Osteocyte (in vitro differentiated cells): ENCODE measurements around the gene KIAA1755. TPM values are rescaled to one million over a fixed set of nuclear protein-coding genes. Genes with fewer than 3 reads are reported as not detected.

ENCODE experiments used
- DNase-seq: peaks from one replicate; pipeline ENCODE4 v3.0.0; 2021; ENCODE audit warnings: mixed read lengths; ENCODE audit not compliant: unreplicated experiment; ENCODE audit errors: extremely low spot score
- H3K27ac Mint-ChIP-seq: one replicate; pipeline ENCODE4 v1.8.0; 2021; ENCODE audit warnings: mild to moderate bottlenecking, mixed read lengths; ENCODE audit not compliant: unreplicated experiment
- H3K27me3 Mint-ChIP-seq: one replicate; pipeline ENCODE4 v1.8.0; 2021; ENCODE audit warnings: mixed read lengths; ENCODE audit not compliant: unreplicated experiment
- H3K36me3 Mint-ChIP-seq: one replicate; pipeline ENCODE4 v1.8.0; 2021; ENCODE audit warnings: mixed read lengths; ENCODE audit not compliant: unreplicated experiment
- H3K4me1 Mint-ChIP-seq: one replicate; pipeline ENCODE4 v1.8.0; 2021; ENCODE audit warnings: mixed read lengths; ENCODE audit not compliant: unreplicated experiment
- H3K4me3 Mint-ChIP-seq: one replicate; pipeline ENCODE4 v1.8.0; 2021; ENCODE audit warnings: mild to moderate bottlenecking, moderate library complexity, mixed read lengths; ENCODE audit not compliant: unreplicated experiment
- H3K9me3 Mint-ChIP-seq: one replicate; pipeline ENCODE4 v1.8.0; 2021; ENCODE audit warnings: mixed read lengths; ENCODE audit not compliant: unreplicated experiment
- total RNA-seq: library from RNA; stranded (reverse); gene quantifications from 2 replicates; pipeline ENCODE4 v1.2.1, GENCODE V29; 2021
- TF ChIP-seq, protein P1 (sequence below): fragments of 200-600 bp; sonication (generic); IDR thresholded peaks from 2 replicates; pipeline ENCODE4 v1.5.0; 2021; ENCODE audit warnings: antibody characterized with exemption, mild to moderate bottlenecking, moderate library complexity

The KIAA1755 gene
- total RNA-seq, 1 donor from 2014 or later = 50.2 TPM

DNA sequence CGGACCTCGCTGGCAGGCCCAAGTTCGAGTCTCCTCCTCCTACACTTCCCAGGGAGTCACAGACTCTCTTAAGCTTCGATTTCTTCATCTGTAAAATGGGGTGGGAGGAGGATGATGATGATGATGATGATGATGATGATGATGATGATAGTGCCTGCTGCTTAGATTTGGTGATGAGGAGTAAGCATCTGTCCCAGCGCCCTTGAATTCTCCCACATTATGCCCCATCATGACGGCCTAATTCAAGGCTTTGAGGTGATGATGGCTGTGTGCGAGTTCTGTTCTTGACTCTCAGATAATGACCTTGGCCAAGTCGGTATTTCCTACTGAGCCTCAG, 487 bp upstream of the KIAA1755 start:
- Mint-ChIP-seq H3K36me3 (peaks cover 27% of the 10 kb centered on the region), H3K9me3 (peaks cover 16% of the 10 kb centered on the region), H3K4me3 (peak overlapping the region; percentile 79), H3K4me1 (peaks cover 52% of the 10 kb centered on the region), H3K27ac (peak overlapping the region; percentile 84), H3K27me3 (no peaks in the 10 kb centered on the region)
- TF ChIP-seq, protein P1, sequence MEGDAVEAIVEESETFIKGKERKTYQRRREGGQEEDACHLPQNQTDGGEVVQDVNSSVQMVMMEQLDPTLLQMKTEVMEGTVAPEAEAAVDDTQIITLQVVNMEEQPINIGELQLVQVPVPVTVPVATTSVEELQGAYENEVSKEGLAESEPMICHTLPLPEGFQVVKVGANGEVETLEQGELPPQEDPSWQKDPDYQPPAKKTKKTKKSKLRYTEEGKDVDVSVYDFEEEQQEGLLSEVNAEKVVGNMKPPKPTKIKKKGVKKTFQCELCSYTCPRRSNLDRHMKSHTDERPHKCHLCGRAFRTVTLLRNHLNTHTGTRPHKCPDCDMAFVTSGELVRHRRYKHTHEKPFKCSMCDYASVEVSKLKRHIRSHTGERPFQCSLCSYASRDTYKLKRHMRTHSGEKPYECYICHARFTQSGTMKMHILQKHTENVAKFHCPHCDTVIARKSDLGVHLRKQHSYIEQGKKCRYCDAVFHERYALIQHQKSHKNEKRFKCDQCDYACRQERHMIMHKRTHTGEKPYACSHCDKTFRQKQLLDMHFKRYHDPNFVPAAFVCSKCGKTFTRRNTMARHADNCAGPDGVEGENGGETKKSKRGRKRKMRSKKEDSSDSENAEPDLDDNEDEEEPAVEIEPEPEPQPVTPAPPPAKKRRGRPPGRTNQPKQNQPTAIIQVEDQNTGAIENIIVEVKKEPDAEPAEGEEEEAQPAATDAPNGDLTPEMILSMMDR = no peak
- DNase-seq = no peak

DNA sequence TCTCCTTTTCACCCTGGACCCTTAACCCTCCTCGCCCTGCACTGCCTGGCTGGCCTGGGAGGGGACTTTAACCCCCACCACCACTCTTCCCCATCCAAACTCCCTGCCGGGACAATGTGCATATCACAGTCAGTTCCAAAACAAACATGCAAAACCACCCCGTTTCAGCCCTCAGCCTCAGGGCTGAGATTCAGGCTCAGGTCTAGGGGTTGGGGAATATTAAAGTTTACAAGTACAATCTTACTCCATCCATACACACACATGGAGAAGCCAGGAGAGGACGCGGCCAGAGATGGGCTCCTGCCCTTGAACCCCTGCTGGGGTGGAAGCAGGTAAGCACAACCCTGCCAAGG, 534 bp downstream of the KIAA1755 start:
- H3K27me3 Mint-ChIP-seq = no peaks in the 10 kb centered on the region
- no peak for DNase-seq
- H3K36me3 Mint-ChIP-seq = peaks cover 22% of the 10 kb centered on the region
- peaks cover 62% of the 10 kb centered on the region for H3K4me1 Mint-ChIP-seq
- H3K27ac Mint-ChIP-seq = peak overlapping the region; percentile 87
- H3K4me3 Mint-ChIP-seq = peak overlapping the region; percentile 83
- TF ChIP-seq, protein P1 = no peak
- H3K9me3 Mint-ChIP-seq = peaks cover 8% of the 10 kb centered on the region

GRCh38 chr20:38258545-38259215, 1.9 kb downstream of the KIAA1755 start:
- TF ChIP-seq, protein P1 = no peak
- H3K36me3 Mint-ChIP-seq = peaks cover 15% of the 10 kb centered on the region
- H3K9me3 Mint-ChIP-seq = no peaks in the 10 kb centered on the region
- peak overlapping the region; percentile 83 for H3K4me3 Mint-ChIP-seq
- H3K4me1 Mint-ChIP-seq = peaks cover 70% of the 10 kb centered on the region
- peak overlapping the region; percentile 87 for H3K27ac Mint-ChIP-seq
- H3K27me3 Mint-ChIP-seq = no peaks in the 10 kb centered on the region
- no peak for DNase-seq

GRCh38 chr20:38256966-38257365, 3.6 kb downstream of the KIAA1755 start:
- Mint-ChIP-seq H3K27ac (peak overlapping the region; percentile 38), H3K36me3 (peaks cover 7% of the 10 kb centered on the region), H3K9me3 (no peaks in the 10 kb centered on the region), H3K27me3 (no peaks in the 10 kb centered on the region), H3K4me3 (no peak overlapping the region), H3K4me1 (peaks cover 84% of the 10 kb centered on the region)
- TF ChIP-seq, protein P1 = no peak
- no peak for DNase-seq

- Mint-ChIP-seq H3K27ac (peak overlapping the region; percentile 62), H3K4me1 (peaks cover 78% of the 10 kb centered on the region)
- DNase-seq = no peak
Measured at GRCh38 chr20:38256021-38256420, 4.5 kb downstream of the KIAA1755 start.

More at GRCh38 chr20:38256021-38256420, 4.5 kb downstream of the KIAA1755 start:
- TF ChIP-seq, protein P1 = no peak
- H3K9me3 Mint-ChIP-seq = no peaks in the 10 kb centered on the region
- H3K27me3 Mint-ChIP-seq = no peaks in the 10 kb centered on the region
- no peak overlapping the region for H3K4me3 Mint-ChIP-seq
- H3K36me3 Mint-ChIP-seq = peaks cover 7% of the 10 kb centered on the region
